Pancreas (tissue), 10 donors: ENCODE results near the gene TIMM10. TPM values are rescaled to one million over a fixed set of nuclear protein-coding genes. Genes with fewer than 3 reads are reported as not detected.

ENCODE experiments used
- ATAC-seq, 4 donors: fragments of 200-7000 bp; cut with Tn5 transposase; one replicate each; pipeline versions ENCODE4 v1.8.0 to v1.9.1; 2020; ENCODE audit warnings: mild to moderate bottlenecking in 4 of 4, moderate library complexity in 4 of 4
- DNase-seq, 6 donors: peaks; one replicate each; pipeline ENCODE4 v3.0.0-alpha.2; 2020
- FAIRE-seq: peaks from 2 replicates; lab custom pipeline; 2012; peaks lifted over from hg19 to GRCh38; lab: Jason Lieb, UNC
- H3K27ac ChIP-seq, 4 donors: fragments of 200-600 bp; sonication (generic); 1 replicate in 3 of 4; 2 replicates in 1 of 4; pipeline versions ENCODE4 v1.5.0 to v1.8.0; 2020
- H3K27me3 ChIP-seq, 4 donors: fragments of 200-600 bp; one replicate each; pipeline ENCODE4 v1.8.0; 2021
- H3K36me3 ChIP-seq, 3 donors: fragments of 200-600 bp; sonication (generic) in 1 of 3; one replicate each; pipeline versions ENCODE4 v1.5.0 to v1.8.0; 2020 to 2021
- H3K4me1 ChIP-seq, 3 donors: fragments of 200-600 bp; one replicate each; pipeline ENCODE4 v1.8.0; 2021
- H3K4me3 ChIP-seq, 4 donors: fragments of 200-600 bp; sonication (generic) in 2 of 4; one replicate each; pipeline versions ENCODE4 v1.5.0 to v1.8.0; 2020 to 2021
- H3K9me3 ChIP-seq, 4 donors: fragments of 200-600 bp; one replicate each; pipeline ENCODE4 v1.8.0; 2021
- WGBS, 2 donors: extraction: QIAGEN DNeasy Blood & Tissue Kit; methylation state at CpG; one replicate each; pipeline ENCODE4 v1.1.7; 2013; 5-methylcytosine and 5-hydroxymethylcytosine counted together
- intact Hi-C, 3 donors: fragments of 100-400 bp; cut with DNase I; formaldehyde crosslinking; loops; one replicate each; pipeline versions ENCODE4 v1.11.1 to v1.14.2; 2022
- polyA plus RNA-seq, 2 donors: library from polyadenylated mRNA; stranded (reverse); fragments of 200-250 nt; gene quantifications; one replicate each; pipeline ENCODE4 v1.2.3, GENCODE V29; 2013
- total RNA-seq, 6 donors: library from RNA; stranded (reverse); fragmentation: NEBNext Ultra II Directional in 4 of 6; extraction: Animal tissue kit (Norgen Biotek cat#: 25700) in 4 of 6; gene quantifications; one replicate each; pipeline versions ENCODE4 v1.2.1 to v1.2.4, GENCODE V29; 2021 to 2023
- TF ChIP-seq, protein P1 (sequence below), 4 donors: fragments of 200-600 bp; sonication (generic) in 3 of 4; IDR thresholded peaks; one replicate each; pipeline versions ENCODE4 v1.5.0 to v1.8.0; 2021; ENCODE audit warnings: antibody characterized with exemption in 4 of 4
- donor health status: healthy with polysubstance abuse.
- donor health status: DM: no; HTN: no; CAD: no; lungs with moderate emphysema.
- donor health status: DM: no; HTN: no; CAD: no.
- donor health status: control.
- donor health status: control.
- donor health status: Bipolar disorder and iron deficiency.
- donor health status: DM: yes; HTN: yes; CAD: no.
- donor health status: DM: no; HTN: no; CAD: no.
- donor health status: DM: no; HTN: no; CAD: no.
- donor health status: DM: yes; HTN: yes; CAD: no.

TIMM10 gene
- total and polyA plus RNA-seq, 8 donors: 12.2 to 32.6 (median 21.7) TPM

DNA sequence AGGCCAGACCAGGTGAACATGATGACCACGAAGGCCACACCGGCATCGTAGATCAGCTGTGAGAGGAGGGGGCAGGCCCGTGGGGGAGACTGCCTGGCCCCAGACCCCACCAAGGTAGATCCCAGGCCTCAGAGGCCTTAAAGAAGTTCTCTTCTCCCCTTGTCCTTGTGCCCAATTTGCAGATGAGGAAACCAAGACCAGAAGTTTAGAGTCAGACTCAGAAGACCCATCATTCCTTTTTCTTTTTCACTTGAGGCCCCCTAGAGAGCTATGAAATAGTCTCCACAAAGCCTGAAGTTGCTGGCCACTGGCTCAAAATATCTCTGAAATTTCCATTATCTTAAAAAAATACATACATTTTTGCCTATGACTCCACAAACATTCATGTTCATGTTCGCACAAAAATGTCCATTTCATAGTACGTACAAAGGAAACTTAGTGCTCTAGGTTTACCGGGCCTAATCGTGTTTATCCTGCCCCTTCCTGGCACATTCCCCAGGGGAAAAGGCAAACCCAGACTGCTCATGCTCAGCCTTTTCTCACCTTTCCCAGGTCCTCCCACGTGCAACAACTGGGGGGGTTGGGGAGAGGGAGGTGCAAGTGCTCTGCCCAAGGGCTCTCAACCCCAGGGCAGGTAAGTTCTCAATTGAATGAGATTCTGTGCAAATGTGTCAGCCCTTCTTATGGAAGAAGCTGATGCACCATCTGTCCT, 34.3 kb downstream of the TIMM10 start:
- intact Hi-C loops: no loop called here
- Histone ChIP-seq H3K4me1 (peaks cover 59 to 64% (median 61%) of the 10 kb centered on the region in 3 donors), H3K27ac (peak overlapping the region in 3 of 4 donors; percentile 13 to 85 (median 69)), H3K9me3 (no peaks in the 10 kb centered on the region), H3K36me3 (peaks cover 1 to 17% (median 4%) of the 10 kb centered on the region in 3 donors), H3K27me3 (no peaks in the 10 kb centered on the region), H3K4me3 (peak overlapping the region in 1 of 4 donors; percentile 4)
- WGBS, 2 donors: 31 to 40% methylated on average over 9 of the region's 9 CpGs
- peak in 3 of 4 donors; percentile 9 to 24 (median 20) for ATAC-seq
- FAIRE-seq: no peak
- DNase-seq: peak in 5 of 6 donors; percentile 64 to 89 (median 71)
- TF ChIP-seq, protein P1, sequence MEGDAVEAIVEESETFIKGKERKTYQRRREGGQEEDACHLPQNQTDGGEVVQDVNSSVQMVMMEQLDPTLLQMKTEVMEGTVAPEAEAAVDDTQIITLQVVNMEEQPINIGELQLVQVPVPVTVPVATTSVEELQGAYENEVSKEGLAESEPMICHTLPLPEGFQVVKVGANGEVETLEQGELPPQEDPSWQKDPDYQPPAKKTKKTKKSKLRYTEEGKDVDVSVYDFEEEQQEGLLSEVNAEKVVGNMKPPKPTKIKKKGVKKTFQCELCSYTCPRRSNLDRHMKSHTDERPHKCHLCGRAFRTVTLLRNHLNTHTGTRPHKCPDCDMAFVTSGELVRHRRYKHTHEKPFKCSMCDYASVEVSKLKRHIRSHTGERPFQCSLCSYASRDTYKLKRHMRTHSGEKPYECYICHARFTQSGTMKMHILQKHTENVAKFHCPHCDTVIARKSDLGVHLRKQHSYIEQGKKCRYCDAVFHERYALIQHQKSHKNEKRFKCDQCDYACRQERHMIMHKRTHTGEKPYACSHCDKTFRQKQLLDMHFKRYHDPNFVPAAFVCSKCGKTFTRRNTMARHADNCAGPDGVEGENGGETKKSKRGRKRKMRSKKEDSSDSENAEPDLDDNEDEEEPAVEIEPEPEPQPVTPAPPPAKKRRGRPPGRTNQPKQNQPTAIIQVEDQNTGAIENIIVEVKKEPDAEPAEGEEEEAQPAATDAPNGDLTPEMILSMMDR (IDR thresholded peaks at IDR 0.05): no peak

DNA sequence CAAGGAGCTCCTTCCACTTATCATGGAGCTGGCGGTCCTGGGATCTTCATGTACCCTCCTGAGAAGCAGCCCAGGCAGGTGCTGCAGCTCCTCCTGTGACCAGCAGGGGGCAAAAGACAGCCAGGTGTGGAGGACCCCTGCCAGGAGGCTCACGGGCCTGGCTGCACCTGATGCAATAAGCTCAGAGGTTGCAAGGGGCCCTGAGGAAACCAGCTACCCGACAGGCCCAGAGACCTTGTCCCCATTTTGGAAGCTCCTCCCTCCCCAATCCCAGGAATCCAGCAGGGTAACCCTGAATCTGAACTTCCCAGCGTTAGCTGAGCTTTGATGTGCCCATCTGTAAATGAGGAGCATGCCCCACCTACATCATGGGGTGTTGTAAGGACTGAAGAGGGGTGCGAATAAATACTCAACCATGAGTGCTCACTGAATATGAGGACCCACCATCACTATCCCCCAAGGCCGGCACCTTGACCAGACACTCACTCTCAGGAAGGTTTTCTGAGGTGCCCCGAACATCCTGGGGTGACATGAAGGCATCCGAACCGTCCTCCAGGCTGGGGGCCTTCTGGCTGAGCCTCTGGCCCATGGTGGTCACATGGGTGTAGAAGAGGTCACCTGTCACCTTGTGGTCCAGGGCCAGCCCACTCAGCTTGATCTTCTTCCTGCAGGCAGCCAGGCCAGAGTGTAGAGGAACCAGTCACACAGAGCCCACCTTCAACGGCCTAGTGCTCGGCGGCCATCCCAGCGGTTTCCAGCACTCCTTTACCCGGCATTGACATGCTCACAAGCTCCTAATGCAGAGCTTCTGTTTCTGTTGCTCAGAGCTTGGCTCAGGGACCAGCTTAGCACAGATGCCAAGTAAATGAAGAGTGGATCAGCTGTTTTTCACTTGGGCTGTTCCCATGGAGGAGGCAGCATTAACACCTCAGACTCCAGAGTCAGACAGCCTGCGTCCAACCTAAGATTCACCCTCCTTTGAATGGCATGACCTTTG, 36.7 kb downstream of the TIMM10 start:
- Histone ChIP-seq H3K27me3 (no peaks in the 10 kb centered on the region), H3K4me1 (peaks cover 39 to 46% (median 45%) of the 10 kb centered on the region in 3 donors), H3K4me3 (peak overlapping the region in 1 of 4 donors; percentile 6), H3K27ac (peak overlapping the region in 2 of 4 donors; percentile 5 to 52), H3K9me3 (no peaks in the 10 kb centered on the region), H3K36me3 (peaks cover 7 to 39% (median 7%) of the 10 kb centered on the region in 3 donors)
- peak; percentile 76 to 94 (median 89) for DNase-seq
- TF ChIP-seq, protein P1 (IDR thresholded peaks at IDR 0.05): peak; percentile 89 to 95 (median 91)
- intact Hi-C loops: loop anchor here in 2 of 3 donors (5.0 kb wide), 1 partner anchor 33 kb away; no protein-coding TSS in a partner anchor
- no peak for FAIRE-seq
- WGBS, 2 donors: 30 to 32% methylated on average over 15 of the region's 15 CpGs
- peak; percentile 62 to 81 (median 71) for ATAC-seq

DNA sequence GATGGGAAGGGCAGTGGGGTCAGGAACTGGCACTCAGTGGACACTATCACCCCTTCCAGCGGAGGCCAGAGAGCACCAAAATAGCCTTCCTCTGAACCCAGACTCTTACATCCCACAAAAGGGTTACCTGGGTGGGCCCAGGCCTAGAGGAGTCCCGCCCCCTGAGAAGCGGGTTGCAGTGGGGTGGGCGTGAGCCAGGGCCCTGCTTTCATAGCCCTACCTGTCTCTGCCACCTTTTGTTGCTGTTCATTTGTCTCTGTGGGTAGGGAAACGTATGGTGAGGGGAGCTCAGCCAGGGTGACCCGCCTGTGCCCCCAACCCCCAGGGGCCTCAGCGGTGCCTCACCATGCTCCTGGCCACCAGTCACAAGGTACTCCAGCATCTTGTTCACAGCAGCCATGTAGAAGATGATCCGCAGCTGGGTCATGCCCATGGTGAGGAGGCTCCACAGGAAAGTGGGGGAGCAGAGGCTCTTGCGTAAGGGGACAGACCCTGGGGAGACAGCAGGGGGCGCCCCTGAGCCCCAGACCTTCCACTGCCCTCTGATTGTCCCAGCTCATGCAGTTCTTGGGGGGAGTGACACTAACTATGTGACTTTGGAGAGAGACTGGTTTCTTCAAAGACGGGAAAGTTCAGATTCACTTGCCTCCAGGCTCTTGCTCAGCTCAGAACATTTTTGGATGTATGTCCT, 39.0 kb downstream of the TIMM10 start:
- 75 to 80% methylated on average over 11 of the region's 11 CpGs for WGBS, 2 donors
- intact Hi-C loops: loop anchor here in 2 of 3 donors (5.0 kb wide), 1 partner anchor 36 kb away; no protein-coding TSS in a partner anchor
- TF ChIP-seq, protein P1 (IDR thresholded peaks at IDR 0.05): peak; percentile 33 to 54 (median 44)
- ATAC-seq: no peak
- no peak overlapping the region for H3K4me3 ChIP-seq
- peaks cover 7 to 60% (median 7%) of the 10 kb centered on the region in 3 donors for H3K36me3 ChIP-seq
- no peaks in the 10 kb centered on the region for H3K27me3 ChIP-seq
- FAIRE-seq: no peak
- no peak overlapping the region for H3K27ac ChIP-seq
- H3K4me1 ChIP-seq: peaks cover 18 to 29% (median 24%) of the 10 kb centered on the region in 3 donors
- DNase-seq: peak in 1 of 6 donors; percentile 61
- no peaks in the 10 kb centered on the region for H3K9me3 ChIP-seq

DNA sequence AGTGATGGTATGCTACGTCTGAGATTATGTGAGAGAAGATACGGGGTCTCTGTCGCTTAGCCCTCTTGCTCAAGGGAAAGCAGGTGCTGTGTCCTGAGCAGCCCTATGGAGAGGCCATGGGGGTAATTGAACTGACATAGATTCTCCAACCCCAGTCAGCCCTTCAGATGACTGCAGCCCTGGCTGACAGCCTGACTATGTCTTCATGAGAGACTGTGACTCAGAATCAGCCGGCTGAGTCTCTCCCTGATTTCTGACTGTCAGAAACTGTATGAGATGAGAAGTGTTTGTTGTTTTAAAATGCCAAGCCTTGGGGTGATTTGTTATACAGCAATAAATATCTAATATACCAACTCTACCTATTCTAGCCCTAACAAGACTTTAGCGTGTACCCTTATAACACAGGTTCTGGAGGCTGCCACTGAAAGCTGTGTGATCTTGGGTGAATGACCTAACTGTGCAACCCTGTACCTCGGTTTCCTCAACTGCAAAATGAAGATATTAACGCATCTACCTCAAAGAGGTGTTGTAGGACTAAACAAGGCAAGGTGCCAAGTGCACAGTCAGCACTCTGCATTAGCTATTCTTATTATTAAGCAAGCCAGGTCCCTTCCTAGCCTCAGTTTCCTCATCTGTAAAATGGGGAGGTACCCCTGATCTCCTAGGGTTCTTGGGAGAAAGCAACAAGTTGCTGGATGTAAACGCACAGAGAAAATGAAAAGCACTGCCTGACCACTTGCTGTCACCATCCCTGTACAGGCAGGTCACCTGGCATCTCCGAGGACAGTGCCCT, 39.9 kb downstream of the TIMM10 start:
- DNase-seq: peak in 1 of 6 donors; percentile 17
- WGBS, 2 donors: 77 to 79% methylated on average over 9 of the region's 9 CpGs
- intact Hi-C loops: loop anchor here in 2 of 3 donors (5.0 kb wide), 1 partner anchor 37 kb away; no protein-coding TSS in a partner anchor
- TF ChIP-seq, protein P1 (IDR thresholded peaks at IDR 0.05): no peak
- no peak for ATAC-seq
- Histone ChIP-seq H3K27me3 (no peaks in the 10 kb centered on the region), H3K4me1 (peaks cover 12 to 20% (median 16%) of the 10 kb centered on the region in 3 donors), H3K36me3 (peaks cover 7 to 61% (median 12%) of the 10 kb centered on the region in 3 donors), H3K9me3 (no peaks in the 10 kb centered on the region), H3K4me3 (no peak overlapping the region), H3K27ac (no peak overlapping the region)
- FAIRE-seq: no peak
